K562 (cell line): ENCODE measurements around the gene PPM1M. TPM values are rescaled to one million over a fixed set of nuclear protein-coding genes. Genes with fewer than 3 reads are reported as not detected.

Experiments
- ATAC-seq: fragments of 200-7000 bp; cut with Tn5 transposase; 3 replicates; pipeline ENCODE4 v1.9.1; 2020; ENCODE audit warnings: moderate library complexity
- BruUV-seq: library from RNA; stranded (reverse); fragments of 400-500 nt; replicated peaks from 2 replicates; lab custom pipeline; 2021; lab: Mats Ljungman, UMichigan
- CTCF ChIA-PET: fragments of 300-600 bp; formaldehyde crosslinking; extraction: SDS; loops from one replicate; lab custom pipeline; 2021; ENCODE audit warnings: low intra/inter-chr PET ratio; lab: Yijun Ruan, JAX
- POLR2A ChIA-PET: fragments of 300-600, 350-650 bp; sonication (Branson Sonifier 250); formaldehyde crosslinking; extraction: SDS; loops from one replicate; lab custom pipeline; 2021; ENCODE audit warnings: antibody characterized with exemption, inconsistent platforms; lab: Yijun Ruan, JAX
- DNase-seq, 4 experiments: peaks; one replicate each; pipeline versions ENCODE4 v3.0.0 to v3.0.0-alpha.2; 2011 to 2018; ENCODE audit warnings: low spot score in 3 of 4, mixed read lengths in 3 of 4; ENCODE audit errors: extremely low read depth in 1 of 4
- FAIRE-seq: peaks from 2 replicates; lab custom pipeline; 2011; peaks lifted over from hg19 to GRCh38; lab: Jason Lieb, UNC
- H2AFZ ChIP-seq: 2 replicates; pipeline ENCODE4 v1.6.0; 2011; ENCODE audit warnings: low read depth, low read length, control low read depth, inconsistent platforms
- H3K27ac ChIP-seq: fragments of 200-600 bp; 3 replicates; pipeline ENCODE4 v1.8.0; 2011; ENCODE audit warnings: low read depth, mild to moderate bottlenecking, control low read depth, inconsistent platforms, low read length, moderate library complexity, mixed read lengths; ENCODE audit errors: extremely low read depth
- H3K27me3 ChIP-seq, 2 experiments: fragments of 300-600 bp in 1 of 2; 2 replicates in 1 of 2; 3 replicates in 1 of 2; pipeline versions ENCODE4 v1.6.0 to v1.8.0; 2011; ENCODE audit warnings: inconsistent platforms in 2 of 2, low read length in 2 of 2, mild to moderate bottlenecking in 1 of 2, mixed read lengths in 1 of 2, moderate library complexity in 1 of 2; ENCODE audit not compliant: control insufficient read depth in 2 of 2, insufficient read depth in 2 of 2
- H3K36me3 ChIP-seq: fragments of 300-600 bp; 3 replicates; pipeline ENCODE4 v1.8.0; 2011; ENCODE audit warnings: mild to moderate bottlenecking, low read length, inconsistent platforms; ENCODE audit not compliant: control insufficient read depth, insufficient read depth
- H3K4me1 ChIP-seq, 2 experiments: fragments of 200-600 bp in 1 of 2; replicated peaks in 1 of 2; 2 replicates in 1 of 2; 3 replicates in 1 of 2; pipeline versions ENCODE4 v1.5.1 to v1.8.0; 2011; ENCODE audit warnings: inconsistent platforms in 2 of 2, low read length in 2 of 2, mild to moderate bottlenecking in 1 of 2, mixed read lengths in 1 of 2, moderate library complexity in 1 of 2; ENCODE audit not compliant: control insufficient read depth in 2 of 2, insufficient read depth in 2 of 2
- H3K4me2 ChIP-seq: 2 replicates; pipeline ENCODE4 v1.6.1; 2011; ENCODE audit warnings: low read length, control low read depth, inconsistent platforms, mixed read lengths; ENCODE audit not compliant: insufficient read depth
- H3K4me3 ChIP-seq: fragments of 200-600 bp; sonication (generic), shearing (Covaris generic); 2 replicates; pipeline ENCODE4 v1.5.1; 2016; ENCODE audit warnings: control low read depth, inconsistent platforms
- H3K79me2 ChIP-seq: fragments of 200-600 bp; 3 replicates; pipeline ENCODE4 v1.8.0; 2011; ENCODE audit warnings: low read length, inconsistent platforms; ENCODE audit not compliant: control insufficient read depth, insufficient read depth
- H3K9ac ChIP-seq, 2 experiments: 2 replicates each; pipeline versions ENCODE4 v1.6.0 to v1.6.1; 2011; ENCODE audit warnings: low read depth in 2 of 2, low read length in 2 of 2, control low read depth in 1 of 2, inconsistent platforms in 1 of 2, mild to moderate bottlenecking in 1 of 2, mixed read lengths in 1 of 2; ENCODE audit not compliant: insufficient read depth in 1 of 2
- H3K9me1 ChIP-seq: one replicate; pipeline ENCODE4 v1.6.0; 2011; ENCODE audit warnings: inconsistent platforms, mild to moderate bottlenecking, low read length, moderate library complexity; ENCODE audit not compliant: control insufficient read depth, insufficient read depth
- H3K9me3 ChIP-seq: replicated peaks from 2 replicates; pipeline ENCODE4 v1.5.1; 2011; ENCODE audit warnings: low read depth, low read length, inconsistent platforms; ENCODE audit not compliant: control insufficient read depth, insufficient read depth
- H4K20me1 ChIP-seq: replicated peaks from 2 replicates; pipeline ENCODE4 v1.6.1; 2011; ENCODE audit warnings: low read length, inconsistent platforms, mixed read lengths; ENCODE audit not compliant: control insufficient read depth, insufficient read depth
- BACH1 ChIP-seq: fragments of 200-800 bp; sonication (Bioruptor generic); IDR thresholded peaks from 2 replicates; pipeline ENCODE4 v1.6.1; 2016; ENCODE audit warnings: missing genetic modification characterization, missing compliant biosample characterization
- HNRNPL ChIP-seq: fragments of 200-400 bp; formaldehyde crosslinking; IDR thresholded peaks from 2 replicates; pipeline ENCODE4 v1.6.1; 2017; ENCODE audit warnings: low read depth, mild to moderate bottlenecking, low read length
- ID3 ChIP-seq, 2 experiments: fragments of 250-450 bp in 1 of 2; fragments of 450-650 bp in 1 of 2; sonication (Bioruptor Pico) in 1 of 2; IDR thresholded peaks; 2 replicates each; pipeline versions ENCODE4 v1.6.1 to v1.8.0; 2016 to 2021; ENCODE audit warnings: mild to moderate bottlenecking in 2 of 2, moderate library complexity in 2 of 2, missing compliant biosample characterization in 1 of 2, missing genetic modification characterization in 1 of 2
- MITF ChIP-seq: IDR thresholded peaks from 2 replicates; pipeline ENCODE4 v1.6.1; 2014; ENCODE audit warnings: antibody characterized with exemption
- POU5F1 ChIP-seq: fragments of 150-350 bp; IDR thresholded peaks from 2 replicates; pipeline ENCODE4 v1.6.1; 2014; ENCODE audit warnings: borderline replicate concordance, low read length, low read depth, mild to moderate bottlenecking; ENCODE audit not compliant: partially characterized antibody
- PREB ChIP-seq: sonication (generic); formaldehyde crosslinking; IDR thresholded peaks from 2 replicates; pipeline ENCODE4 v1.8.1; 2023; ENCODE audit warnings: mild to moderate bottlenecking, missing genetic modification reagents
- PRMT5 ChIP-seq: sonication (generic); formaldehyde crosslinking; IDR thresholded peaks from 2 replicates; pipeline ENCODE4 v1.5.0; 2020; ENCODE audit warnings: missing genetic modification reagents
- RUNX1 ChIP-seq: sonication (generic); IDR thresholded peaks from 2 replicates; pipeline ENCODE4 v1.6.1; 2016; ENCODE audit warnings: antibody characterized with exemption, low read depth
- SMARCA5 ChIP-seq: fragments of 450-650 bp; IDR thresholded peaks from 2 replicates; pipeline ENCODE4 v1.6.1; 2016
- ZBTB7A ChIP-seq: IDR thresholded peaks from 2 replicates; pipeline ENCODE4 v1.6.1; 2011; ENCODE audit warnings: low read depth, mild to moderate bottlenecking, low read length, moderate library complexity, borderline replicate concordance; ENCODE audit not compliant: control insufficient read depth
- ZFP30 ChIP-seq: fragments of 250-450 bp; sonication (Bioruptor Pico); IDR thresholded peaks from 2 replicates; pipeline ENCODE4 v1.8.0; 2022; ENCODE audit warnings: moderate library complexity, mild to moderate bottlenecking, inconsistent platforms, borderline replicate concordance
- ZNF175 ChIP-seq: fragments of 200-800 bp; sonication (Bioruptor generic); IDR thresholded peaks from 2 replicates; pipeline ENCODE4 v1.6.1; 2016; ENCODE audit warnings: low read depth, mild to moderate bottlenecking, missing genetic modification characterization, missing compliant biosample characterization
- ZNF224 ChIP-seq: sonication (generic); formaldehyde crosslinking; IDR thresholded peaks from 2 replicates; pipeline ENCODE4 v1.8.0; 2022; ENCODE audit warnings: mild to moderate bottlenecking, missing genetic modification reagents
- WGBS: fragments of 100-300 bp; shearing (Covaris generic); methylation state at CpG from one replicate; pipeline ENCODE4 v1.1.6; 2016; ENCODE audit warnings: low coverage, mixed read lengths; ENCODE audit not compliant: insufficient coverage; ENCODE audit errors: missing lambda C conversion rate; 5-methylcytosine and 5-hydroxymethylcytosine counted together
- in situ Hi-C: fragments of 300-500 bp; cut with MboI; formaldehyde crosslinking; loops from 4 replicates; pipeline ENCODE4 v1.15.0; 2018; ENCODE audit warnings: inconsistent platforms, mixed read lengths
- intact Hi-C: fragments of 100-400 bp; cut with micrococcal nuclease; formaldehyde crosslinking; loops from 2 replicates; pipeline ENCODE4 v1.14.2; 2022
- polyA plus RNA-seq, 8 experiments: library from polyadenylated mRNA; depleted of rRNA in 4 of 8; stranded (reverse) in 5 of 8; unstranded in 3 of 8; fragments of >200 nt; fragmentation: Nextera tagmentation in 2 of 8; fragmentation: Illumina TruSeq in 1 of 8; extraction: Ambion mirVana in 2 of 8; extraction: Trizol in 1 of 8; gene quantifications; 2 replicates each; pipeline versions ENCODE4 v1.2.1 to v1.2.3, GENCODE V29; 2011 to 2014; ENCODE audit warnings: inconsistent platforms in 1 of 8, missing spikeins in 1 of 8
- total RNA-seq, 7 experiments: library from RNA; depleted of rRNA in 6 of 7; stranded (reverse); fragments of >200 nt in 6 of 7; fragmentation: Illumina TruSeq in 2 of 7; extraction: Trizol in 2 of 7; gene quantifications; 2 replicates each; pipeline versions ENCODE4 v1.2.1 to v1.2.3, GENCODE V29; 2011 to 2021; ENCODE audit warnings: low replicate concordance in 1 of 7

Gene PPM1M
- total and polyA plus RNA-seq, 9 of the 15 experiments (the other 6 are each of a cell fraction or from before 2014, with no cell fraction given), result 1.4 to 9.2 (median 4.4) TPM

- no peaks in the 10 kb centered on the region for H3K27me3 ChIP-seq
- in situ Hi-C loops, result no loop called here
- peaks cover 32% of the 10 kb centered on the region; the same call in 2 of the 3 replicates for H3K36me3 ChIP-seq
- BruUV-seq, result no TSS peak
- H3K79me2 ChIP-seq, result peaks cover 33% of the 10 kb centered on the region
- H3K9ac ChIP-seq, result peak overlapping the region in 1 of 2 experiments; percentile 71; a peak in 2 of 4 replicates
- no peak overlapping the region for H3K4me3 ChIP-seq
- ATAC-seq, result no peak
- H3K27ac ChIP-seq, result no peak overlapping the region; the same call in 2 of the 3 replicates
- ChIA-PET POLR2A (interaction anchor here (0.6 to 1.2 kb wide), 8 partner anchors 10 to 210 kb away, joined by 3 to 5 read pairs (median 3); partner anchors contain the start of gene GLYCTK), CTCF (interaction anchor here (0.9 to 1.0 kb wide), 2 partner anchors 44 to 102 kb away, joined by 3 read pairs; partner anchors contain the start of gene WDR82)
- H3K4me2 ChIP-seq, result no peak overlapping the region
- no peaks in the 10 kb centered on the region; the same call in 1 of the 2 replicates for H4K20me1 ChIP-seq
- WGBS, result 40% methylated on average over 1 of the region's 3 CpGs
- intact Hi-C loops, result loop anchor here (5.0 kb wide), 1 partner anchor 103 kb away; no protein-coding TSS in a partner anchor
- no peaks in the 10 kb centered on the region for H3K9me1 ChIP-seq
- no peaks in the 10 kb centered on the region for H3K9me3 ChIP-seq
- TF ChIP-seq POU5F1 (no peak), PRMT5 (CRISPR knock-in tag) (no peak), ZNF175 (CRISPR knock-in tag) (no peak), RUNX1 (no peak), ZFP30 (CRISPR knock-in tag) (no peak), PREB (CRISPR knock-in tag) (no peak), MITF (no peak), ID3 (CRISPR knock-in tag; IDR thresholded peaks at IDR 0.05) (no peak), ID3 (tag; IDR thresholded peaks at IDR 0.05) (no peak), BACH1 (tag) (no peak), SMARCA5 (no peak), HNRNPL (no peak), ZBTB7A (no peak), ZNF224 (CRISPR knock-in tag) (no peak)
- DNase-seq, result no peak
- peaks cover 19 to 52% of the 10 kb centered on the region in 2 experiments; a peak in 4 of 5 replicates for H3K4me1 ChIP-seq
- no peak overlapping the region for H2AFZ ChIP-seq
- no peak for FAIRE-seq
Measured at GRCh38 chr3:52233968-52234367, 11.6 kb upstream of the PPM1M start.
